ENCODE measurements around the gene SLC29A2.

The SLC29A2 gene

DNA sequence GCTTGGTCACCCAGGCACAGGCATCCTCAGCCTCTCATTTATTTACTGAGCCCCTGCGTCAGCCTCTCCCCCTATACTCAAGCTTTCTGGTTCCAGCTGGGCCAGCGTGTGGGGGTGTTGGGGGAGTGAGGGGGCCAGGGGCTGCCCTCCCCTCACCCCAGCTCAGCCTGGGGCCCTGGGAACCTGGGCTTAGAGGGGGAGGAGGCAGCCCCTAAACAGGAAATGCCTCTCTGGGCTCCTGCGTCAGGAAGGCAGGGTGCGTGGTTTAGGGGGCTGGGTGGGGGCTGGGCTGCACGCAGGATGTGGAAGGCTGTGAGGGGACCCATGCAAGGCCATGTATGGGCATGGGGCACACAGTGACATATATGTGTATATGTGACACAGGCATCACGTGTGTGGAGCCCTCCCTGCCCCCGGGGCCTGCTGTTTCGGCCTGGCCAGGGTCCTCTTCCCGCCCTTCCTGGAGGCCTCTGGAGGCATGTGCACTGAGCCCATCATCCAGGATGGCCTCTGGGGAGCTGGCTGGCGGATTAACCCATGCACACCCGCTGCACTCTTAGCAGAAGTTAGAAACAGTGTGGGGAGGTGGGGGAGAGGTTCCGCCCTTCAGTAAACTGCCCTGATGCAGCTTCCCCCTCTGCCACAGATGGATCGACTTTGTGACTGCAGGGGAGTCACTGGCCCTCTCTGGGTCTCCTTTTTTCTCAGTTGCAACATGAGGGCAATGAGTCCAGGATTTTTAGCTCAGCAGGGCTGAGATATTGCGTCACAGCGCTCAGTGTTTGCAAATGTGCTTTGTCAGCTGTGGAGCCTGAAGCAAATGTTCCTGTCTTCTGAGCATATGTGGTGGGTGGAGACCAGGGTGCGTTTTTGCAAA, 53.6 kb downstream of the SLC29A2 start:
- no peak for DNase-seq (ENCODE audit: low spot score)

GRCh38 chr11:66317322-66317722, 54.2 kb downstream of the SLC29A2 start:
- no peak for DNase-seq (ENCODE audit: low spot score)

- no peak for DNase-seq (ENCODE audit: low spot score)
Measured at GRCh38 chr11:66316849-66317251, 54.7 kb downstream of the SLC29A2 start, which contains the start of gene CD248. Gene CD248, minus strand, starts transcription at chr11:66317044. Its CDS starts 17 bp downstream, at chr11:66317027.

GRCh38 chr11:66315921-66316811, 55.4 kb downstream of the SLC29A2 start:
- DNase-seq (ENCODE audit: low spot score), result no peak

DNA sequence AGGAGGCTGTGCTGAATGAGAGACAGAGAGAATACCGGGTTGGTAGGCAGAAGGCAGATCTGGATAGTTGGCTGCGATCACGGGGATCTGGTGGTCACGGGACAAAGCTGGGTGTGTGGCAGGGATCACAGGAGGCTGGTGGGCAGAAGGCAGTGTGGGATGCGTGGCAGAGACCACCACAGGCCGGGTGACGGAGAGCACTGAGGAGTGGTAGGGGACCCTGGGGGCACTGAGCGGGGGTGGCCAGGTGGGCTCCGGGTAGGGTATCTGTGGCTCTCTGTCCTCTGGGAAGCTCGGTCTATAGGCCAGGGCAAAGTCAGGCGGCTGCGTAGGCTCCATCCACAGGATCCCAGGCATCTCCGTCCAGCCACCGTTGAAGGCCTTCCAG, 56.1 kb downstream of the SLC29A2 start:
- DNase-seq (ENCODE audit: low spot score), result no peak

GRCh38 chr11:66314561-66315497, 56.7 kb downstream of the SLC29A2 start:
- no peak for DNase-seq (ENCODE audit: low spot score)

GRCh38 chr11:66314186-66314501, 57.4 kb downstream of the SLC29A2 start:
- no peak for DNase-seq (ENCODE audit: low spot score)

- DNase-seq (ENCODE audit: low spot score), result no peak
Measured at GRCh38 chr11:66313321-66314185, 58.0 kb downstream of the SLC29A2 start.

DNA sequence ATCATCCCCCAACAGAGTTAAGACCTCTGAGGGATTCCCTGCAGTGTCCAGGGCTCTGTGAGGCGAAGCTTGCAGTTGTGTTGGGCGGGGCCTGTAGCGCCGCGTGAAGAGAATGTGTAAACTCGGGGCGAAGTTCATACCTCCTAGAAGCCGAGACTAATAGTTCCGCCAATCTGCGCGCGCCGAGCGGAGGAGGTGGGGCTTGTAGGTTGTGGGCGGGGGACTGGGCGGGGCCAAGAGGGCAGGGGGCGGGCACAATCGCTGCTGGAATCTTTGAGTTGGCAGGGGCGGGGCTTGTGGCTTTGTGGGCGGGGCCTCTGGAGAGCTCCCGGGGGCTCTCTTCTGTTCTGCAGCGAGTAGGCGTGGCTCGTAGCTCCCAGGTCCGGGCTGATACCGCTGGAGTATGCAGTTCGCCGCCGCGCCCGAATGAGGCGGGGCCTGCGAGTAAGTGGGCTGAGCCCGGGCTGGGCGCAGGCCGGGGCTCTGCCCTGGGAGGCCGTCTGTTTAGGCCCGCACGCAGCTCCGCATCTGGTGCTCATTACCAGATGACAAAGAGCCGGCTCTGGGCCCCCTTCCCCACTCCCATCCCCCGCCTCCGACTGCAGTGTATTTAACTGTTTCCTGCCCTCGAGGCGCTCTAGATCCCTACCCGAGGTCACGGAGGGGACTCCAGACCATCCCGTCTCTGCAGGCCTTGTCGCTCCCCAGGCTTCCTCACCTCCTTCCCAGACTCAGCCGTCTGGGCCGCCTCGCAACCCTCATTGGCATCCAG, 58.8 kb downstream of the SLC29A2 start:
- DNase-seq (ENCODE audit: low spot score), result peak; percentile 91
